ENCODE data around the gene LYAR. TPM values are rescaled to one million over a fixed set of nuclear protein-coding genes. Genes with fewer than 3 reads are reported as not detected.

The LYAR gene
- total and polyA plus RNA-seq, 2 of the 4 experiments (the other 2 are of a cell fraction) = 5.4 to 8.2 TPM

GRCh38 chr4:4328206-4328605, 38.3 kb upstream of the LYAR start:
- in situ Hi-C loops (cut with MboI; ENCODE audit: low sequenced_read_pairs) (no loop called here), intact Hi-C loops (cut with micrococcal nuclease) (no loop called here), dilution Hi-C loops (cut with HindIII; ENCODE audit: low sequenced_read_pairs, unreplicated experiment) (no loop called here)
- ChIA-PET POLR2A (ENCODE audit: unreplicated experiment) (no interaction called here), CTCF (interaction anchor here (0.7 to 1.0 kb wide), 2 partner anchors 69 to 795 kb away, joined by 3 read pairs; no protein-coding TSS in a partner anchor)
- Histone ChIP-seq H3K56ac (ENCODE audit: extremely low read depth, insufficient read depth, low read length) (no peak overlapping the region), H3K23ac (ENCODE audit: low read depth, low read length) (no peak overlapping the region), H2BK120ac (ENCODE audit: low read depth, low read length) (no peak overlapping the region), H3K27me3 (ENCODE audit: control insufficient read depth, insufficient read depth, low read length) (no peaks in the 10 kb centered on the region; the same call in 1 of the 2 replicates), H3K9me1 (ENCODE audit: insufficient read depth, low read length) (0 out of 2 replicates have a peak, but pooled peaks cover 9% of the 10 kb centered on the region), H3K79me1 (ENCODE audit: low read depth in 1 of 2, low read length in 2 of 2) (no peaks in the 10 kb centered on the region), H4K8ac (ENCODE audit: low read depth in 2 of 2, low read length in 2 of 2) (no peak overlapping the region), H2AK9ac (replicated peaks; ENCODE audit: low read depth, low read length, poor library complexity) (no peak overlapping the region), H3K9me3 (ENCODE audit: control insufficient read depth, insufficient read depth, low read length) (no peaks in the 10 kb centered on the region), H2AFZ (replicated peaks; ENCODE audit: low read length, poor library complexity) (no peak overlapping the region), H2BK20ac (ENCODE audit: low read depth, low read length) (no peak overlapping the region), H4K20me1 (ENCODE audit: insufficient read depth, low read length) (no peaks in the 10 kb centered on the region), H2BK15ac (ENCODE audit: low read depth, low read length) (no peak overlapping the region), H3K36me3 (ENCODE audit: control insufficient read depth, insufficient read depth, low read length) (no peaks in the 10 kb centered on the region), H2BK5ac (ENCODE audit: low read depth, low read length, poor library complexity, severe bottlenecking) (no peak overlapping the region), H3K4me3 (ENCODE audit: insufficient read depth, low read depth, low read length) (no peak overlapping the region), H3K14ac (replicated peaks; ENCODE audit: low read depth, low read length) (no peak overlapping the region), H3K4me2 (ENCODE audit: low read depth, low read length) (no peak overlapping the region), H3K4ac (ENCODE audit: low read depth, low read length) (no peak overlapping the region), H4K5ac (ENCODE audit: low read depth, low read length) (no peak overlapping the region), H3K27ac (ENCODE audit: insufficient read depth, low read length) (no peak overlapping the region), H2AK5ac (ENCODE audit: low read depth, low read length) (no peak overlapping the region), H3K18ac (ENCODE audit: low read depth, low read length) (no peak overlapping the region), H3K4me1 (ENCODE audit: control insufficient read depth, insufficient read depth, low read length) (peaks cover 5% of the 10 kb centered on the region; the same call in 1 of the 2 replicates), H3K9ac (ENCODE audit: low read depth, low read length) (no peak overlapping the region), H4K91ac (ENCODE audit: insufficient read depth, low read depth, low read length) (no peak overlapping the region)
- no peak for ATAC-seq (ENCODE audit: low read depth)
- BruUV-seq (replicated peaks) = no TSS peak
- no peak for DNase-seq
- WGBS, 2 experiments (ENCODE audit: extremely low coverage in 2 of 2, insufficient read length in 1 of 2) = no CpG with 5 or more reads among the region's 1 CpG
- TF ChIP-seq, protein P1, sequence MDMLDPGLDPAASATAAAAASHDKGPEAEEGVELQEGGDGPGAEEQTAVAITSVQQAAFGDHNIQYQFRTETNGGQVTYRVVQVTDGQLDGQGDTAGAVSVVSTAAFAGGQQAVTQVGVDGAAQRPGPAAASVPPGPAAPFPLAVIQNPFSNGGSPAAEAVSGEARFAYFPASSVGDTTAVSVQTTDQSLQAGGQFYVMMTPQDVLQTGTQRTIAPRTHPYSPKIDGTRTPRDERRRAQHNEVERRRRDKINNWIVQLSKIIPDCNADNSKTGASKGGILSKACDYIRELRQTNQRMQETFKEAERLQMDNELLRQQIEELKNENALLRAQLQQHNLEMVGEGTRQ (IDR thresholded peaks at IDR 0.05; ENCODE audit: low read depth, low read length) = no peak
